IPS-18c (cell line): ENCODE results near the gene CST8.

Experiments
- H3K4me3 ChIP-seq: 2 replicates; pipeline ENCODE4 v1.7.0; 2013; ENCODE audit warnings: low read depth, mild to moderate bottlenecking, low read length, moderate library complexity; ENCODE audit not compliant: insufficient read depth
- H3K9me3 ChIP-seq: one replicate; pipeline ENCODE4 v1.6.1; 2013; ENCODE audit warnings: mild to moderate bottlenecking, low read length, moderate library complexity; ENCODE audit not compliant: control insufficient read depth, insufficient read depth

The CST8 gene

GRCh38 chr20:23490817-23491216, at the start of gene CST8:
Gene CST8 (plus strand): TSS chr20:23491117. CDS start chr20:23491668, 551 bp downstream.
- no peak within 1 kb of the TSS for H3K4me3 ChIP-seq

GRCh38 chr20:23441850-23442313, 49.0 kb upstream of the CST8 start:
- H3K9me3 ChIP-seq = no peaks in the 10 kb centered on the region
- H3K4me3 ChIP-seq = no peak overlapping the region

More at GRCh38 chr20:23490817-23491216, at the start of gene CST8:
- no peaks in the 10 kb centered on the region for H3K9me3 ChIP-seq

GRCh38 chr20:23442436-23442835, 48.5 kb upstream of the CST8 start:
- H3K9me3 ChIP-seq = no peaks in the 10 kb centered on the region

GRCh38 chr20:23444859-23445258, 46.1 kb upstream of the CST8 start:
- Histone ChIP-seq H3K9me3 (no peaks in the 10 kb centered on the region), H3K4me3 (no peak overlapping the region)

More at GRCh38 chr20:23442436-23442835, 48.5 kb upstream of the CST8 start:
- no peak overlapping the region for H3K4me3 ChIP-seq

GRCh38 chr20:23445596-23446217, 45.2 kb upstream of the CST8 start:
- Histone ChIP-seq H3K9me3 (no peaks in the 10 kb centered on the region), H3K4me3 (no peak overlapping the region)

- Histone ChIP-seq H3K9me3 (no peaks in the 10 kb centered on the region), H3K4me3 (no peak overlapping the region)
Measured at GRCh38 chr20:23446505-23446904, 44.4 kb upstream of the CST8 start.

GRCh38 chr20:23448167-23448566, 42.8 kb upstream of the CST8 start:
- Histone ChIP-seq H3K4me3 (no peak overlapping the region), H3K9me3 (peaks cover 2% of the 10 kb centered on the region)

GRCh38 chr20:23449421-23449820, 41.5 kb upstream of the CST8 start:
- H3K4me3 ChIP-seq = no peak overlapping the region
- H3K9me3 ChIP-seq = peaks cover 2% of the 10 kb centered on the region

GRCh38 chr20:23450877-23451276, 40.0 kb upstream of the CST8 start:
- H3K9me3 ChIP-seq = peaks cover 2% of the 10 kb centered on the region

GRCh38 chr20:23451956-23452487, 38.9 kb upstream of the CST8 start:
- Histone ChIP-seq H3K4me3 (no peak overlapping the region), H3K9me3 (peaks cover 2% of the 10 kb centered on the region)

More at GRCh38 chr20:23450877-23451276, 40.0 kb upstream of the CST8 start:
- no peak overlapping the region for H3K4me3 ChIP-seq

GRCh38 chr20:23452776-23453175, 38.1 kb upstream of the CST8 start, which contains the start of gene CST11:
Gene CST11 (minus strand): TSS chr20:23452876. CDS start chr20:23452811, 65 bp downstream.
- Histone ChIP-seq H3K4me3 (no peak within 1 kb of the TSS; the same call in 1 of the 2 replicates), H3K9me3 (peaks cover 2% of the 10 kb centered on the region)

GRCh38 chr20:23453549-23454543, 37.1 kb upstream of the CST8 start:
- H3K9me3 ChIP-seq = peaks cover 2% of the 10 kb centered on the region
- no peak overlapping the region for H3K4me3 ChIP-seq

GRCh38 chr20:23454816-23455215, 36.1 kb upstream of the CST8 start:
- Histone ChIP-seq H3K4me3 (no peak overlapping the region), H3K9me3 (peaks cover 2% of the 10 kb centered on the region)

- H3K4me3 ChIP-seq = no peak overlapping the region
- peaks cover 2% of the 10 kb centered on the region for H3K9me3 ChIP-seq
Measured at GRCh38 chr20:23455639-23456038, 35.3 kb upstream of the CST8 start.

GRCh38 chr20:23456409-23456808, 34.5 kb upstream of the CST8 start:
- no peak overlapping the region for H3K4me3 ChIP-seq

GRCh38 chr20:23456873-23457272, 34.0 kb upstream of the CST8 start:
- H3K9me3 ChIP-seq = peaks cover 2% of the 10 kb centered on the region
- H3K4me3 ChIP-seq = no peak overlapping the region

More at GRCh38 chr20:23456409-23456808, 34.5 kb upstream of the CST8 start:
- peaks cover 2% of the 10 kb centered on the region for H3K9me3 ChIP-seq

GRCh38 chr20:23459461-23460150, 31.3 kb upstream of the CST8 start:
- Histone ChIP-seq H3K4me3 (no peak overlapping the region), H3K9me3 (no peaks in the 10 kb centered on the region)
